ENCODE data around the gene ESD.

The ESD gene

GRCh38 chr13:46782691-46783090 lies 14.3 kb downstream of the ESD start:
- TF ChIP-seq EZH2phosphoT487 (IDR thresholded peaks at IDR 0.05; ENCODE audit: borderline replicate concordance, low read length) (no peak), CTCF (IDR thresholded peaks at IDR 0.05; ENCODE audit: low read depth, low read length, poor library complexity, severe bottlenecking) (no peak)
- Histone ChIP-seq H3K36me3 (ENCODE audit: control insufficient read depth, low read length) (peaks cover 87% of the 10 kb centered on the region), H3K9me3 (ENCODE audit: control insufficient read depth, insufficient read depth, low read length) (no peaks in the 10 kb centered on the region)

GRCh38 chr13:46782066-46782465 lies 14.9 kb downstream of the ESD start:
- H3K79me2 ChIP-seq (ENCODE audit: control insufficient read depth, low read length) = no peaks in the 10 kb centered on the region
- H3K4me2 ChIP-seq (ENCODE audit: low read length) = no peak overlapping the region
- no peaks in the 10 kb centered on the region for H3K9me3 ChIP-seq (ENCODE audit: control insufficient read depth, insufficient read depth, low read length)
- no peaks in the 10 kb centered on the region for H3K9me2 ChIP-seq (replicated peaks; ENCODE audit: control insufficient read depth, low read length)
- H3K27me3 ChIP-seq (ENCODE audit: control insufficient read depth, low read length) = no peaks in the 10 kb centered on the region
- no peaks in the 10 kb centered on the region for H4K20me1 ChIP-seq (ENCODE audit: control insufficient read depth, insufficient read depth, low read depth, low read length)
- TF ChIP-seq EZH2phosphoT487 (IDR thresholded peaks at IDR 0.05; ENCODE audit: borderline replicate concordance, low read length) (no peak), CTCF (IDR thresholded peaks at IDR 0.05; ENCODE audit: low read depth, low read length, poor library complexity, severe bottlenecking) (no peak)
- H3K4me3 ChIP-seq (ENCODE audit: low read length) = no peak overlapping the region
- peaks cover 87% of the 10 kb centered on the region for H3K36me3 ChIP-seq (ENCODE audit: control insufficient read depth, low read length)
- no peaks in the 10 kb centered on the region for H3F3A ChIP-seq (ENCODE audit: control insufficient read depth, insufficient read depth)
- H3K4me1 ChIP-seq (ENCODE audit: control insufficient read depth, low read length) = no peaks in the 10 kb centered on the region
- no peak overlapping the region for H3K27ac ChIP-seq (ENCODE audit: low read depth, low read length)

More at GRCh38 chr13:46782691-46783090, 14.3 kb downstream of the ESD start:
- Histone ChIP-seq H3K4me3 (ENCODE audit: low read length) (no peak overlapping the region), H3K4me1 (ENCODE audit: control insufficient read depth, low read length) (no peaks in the 10 kb centered on the region), H3K27me3 (ENCODE audit: control insufficient read depth, low read length) (no peaks in the 10 kb centered on the region), H3K79me2 (ENCODE audit: control insufficient read depth, low read length) (no peaks in the 10 kb centered on the region), H3K4me2 (ENCODE audit: low read length) (no peak overlapping the region), H3F3A (ENCODE audit: control insufficient read depth, insufficient read depth) (no peaks in the 10 kb centered on the region), H3K27ac (ENCODE audit: low read depth, low read length) (no peak overlapping the region), H4K20me1 (ENCODE audit: control insufficient read depth, insufficient read depth, low read depth, low read length) (no peaks in the 10 kb centered on the region), H3K9me2 (replicated peaks; ENCODE audit: control insufficient read depth, low read length) (no peaks in the 10 kb centered on the region)

- Histone ChIP-seq H3K4me2 (ENCODE audit: low read length) (no peak overlapping the region), H4K20me1 (ENCODE audit: control insufficient read depth, insufficient read depth, low read depth, low read length) (no peaks in the 10 kb centered on the region), H3K9me2 (replicated peaks; ENCODE audit: control insufficient read depth, low read length) (no peaks in the 10 kb centered on the region), H3K36me3 (ENCODE audit: control insufficient read depth, low read length) (peaks cover 87% of the 10 kb centered on the region), H3K4me3 (ENCODE audit: low read length) (no peak overlapping the region), H3F3A (ENCODE audit: control insufficient read depth, insufficient read depth) (no peaks in the 10 kb centered on the region), H3K79me2 (ENCODE audit: control insufficient read depth, low read length) (no peaks in the 10 kb centered on the region), H3K27ac (ENCODE audit: low read depth, low read length) (no peak overlapping the region), H3K9me3 (ENCODE audit: control insufficient read depth, insufficient read depth, low read length) (no peaks in the 10 kb centered on the region), H3K4me1 (ENCODE audit: control insufficient read depth, low read length) (no peaks in the 10 kb centered on the region), H3K27me3 (ENCODE audit: control insufficient read depth, low read length) (no peaks in the 10 kb centered on the region)
- no peak for TF ChIP-seq EZH2phosphoT487 (IDR thresholded peaks at IDR 0.05; ENCODE audit: borderline replicate concordance, low read length)
- TF ChIP-seq CTCF (IDR thresholded peaks at IDR 0.05; ENCODE audit: low read depth, low read length, poor library complexity, severe bottlenecking) = no peak
These were observed 18.1 kb downstream of the ESD start for GRCh38 chr13:46778890-46779289.

- TF ChIP-seq EZH2phosphoT487 (IDR thresholded peaks at IDR 0.05; ENCODE audit: borderline replicate concordance, low read length) = no peak
- TF ChIP-seq CTCF (IDR thresholded peaks at IDR 0.05; ENCODE audit: low read depth, low read length, poor library complexity, severe bottlenecking) = no peak
- Histone ChIP-seq H3K27ac (ENCODE audit: low read depth, low read length) (no peak overlapping the region), H3F3A (ENCODE audit: control insufficient read depth, insufficient read depth) (no peaks in the 10 kb centered on the region), H3K4me2 (ENCODE audit: low read length) (no peak overlapping the region), H4K20me1 (ENCODE audit: control insufficient read depth, insufficient read depth, low read depth, low read length) (no peaks in the 10 kb centered on the region), H3K4me1 (ENCODE audit: control insufficient read depth, low read length) (no peaks in the 10 kb centered on the region), H3K9me3 (ENCODE audit: control insufficient read depth, insufficient read depth, low read length) (no peaks in the 10 kb centered on the region), H3K9me2 (replicated peaks; ENCODE audit: control insufficient read depth, low read length) (no peaks in the 10 kb centered on the region), H3K27me3 (ENCODE audit: control insufficient read depth, low read length) (no peaks in the 10 kb centered on the region), H3K36me3 (ENCODE audit: control insufficient read depth, low read length) (peaks cover 90% of the 10 kb centered on the region), H3K79me2 (ENCODE audit: control insufficient read depth, low read length) (no peaks in the 10 kb centered on the region), H3K4me3 (ENCODE audit: low read length) (no peak overlapping the region)
These were observed 18.9 kb downstream of the ESD start for GRCh38 chr13:46778095-46778494.
